OCI-LY3 (cell line): ENCODE data around the gene PABPN1.
A peak's percentile ranks its signal among the peaks of the same experiment; 100 is the strongest.

Source experiments
- H2AFZ ChIP-seq: fragments of 200-600, 300-600 bp; shearing (Covaris generic); 2 replicates; pipeline ENCODE4 v1.6.0; 2014; ENCODE audit warnings: antibody characterized with exemption, low read depth, low read length
- H3K27ac ChIP-seq: fragments of 200-600, 300-600 bp; sonication (generic); 2 replicates; pipeline ENCODE4 v1.5.1; 2014; ENCODE audit warnings: mild to moderate bottlenecking, low read length, moderate library complexity, mixed read lengths
- H3K27me3 ChIP-seq: fragments of 200-600, 300-600 bp; sonication (generic); 2 replicates; pipeline ENCODE4 v1.6.1; 2014; ENCODE audit warnings: low read depth, low read length, mixed read lengths
- H3K36me3 ChIP-seq: fragments of 200-600, 300-600 bp; sonication (generic); replicated peaks from 2 replicates; pipeline ENCODE3; 2014; ENCODE audit warnings: low read depth, low read length, mixed read lengths
- H3K4me1 ChIP-seq: fragments of 300-600, 200-600 bp; sonication (generic); 2 replicates; pipeline ENCODE4 v1.6.1; 2014; ENCODE audit warnings: low read length, mixed read lengths
- H3K4me2 ChIP-seq: fragments of 200-600, 300-600 bp; sonication (generic); 2 replicates; pipeline ENCODE4 v1.6.1; 2014; ENCODE audit warnings: low read length, mixed read lengths
- H3K4me3 ChIP-seq: fragments of 300-600, 200-600 bp; sonication (generic); 2 replicates; pipeline ENCODE4 v1.5.1; 2014; ENCODE audit warnings: antibody characterized with exemption, mild to moderate bottlenecking, low read length, moderate library complexity
- H3K79me2 ChIP-seq: fragments of 300-600, 200-600 bp; shearing (Covaris generic); 2 replicates; pipeline ENCODE4 v1.6.1; 2014; ENCODE audit warnings: mild to moderate bottlenecking, low read length, mixed read lengths
- H3K9ac ChIP-seq: fragments of 300-600, 200-600 bp; shearing (Covaris generic); 2 replicates; pipeline ENCODE4 v1.6.0; 2014; ENCODE audit warnings: mild to moderate bottlenecking, low read length, moderate library complexity
- H3K9me3 ChIP-seq: fragments of 200-600, 300-600 bp; shearing (Covaris generic); 2 replicates; pipeline ENCODE4 v1.6.1; 2014; ENCODE audit warnings: low read length, mixed read lengths; ENCODE audit not compliant: insufficient read depth
- H4K20me1 ChIP-seq: fragments of 200-600, 300-600 bp; sonication (generic); 2 replicates; pipeline ENCODE4 v1.6.1; 2016; ENCODE audit warnings: low read length, mixed read lengths; ENCODE audit not compliant: insufficient read depth
- EZH2phosphoT487 ChIP-seq: fragments of 200-600 bp; shearing (Covaris generic); IDR thresholded peaks from 2 replicates; pipeline ENCODE4 v1.6.1; 2018; ENCODE audit warnings: antibody characterized with exemption, mixed run types, low read depth
- TF ChIP-seq, protein P1 (sequence below): fragments of 200-600, 300-600 bp; sonication (generic); IDR thresholded peaks from 2 replicates; pipeline ENCODE4 v1.5.1; 2014; ENCODE audit warnings: antibody characterized with exemption, low read length, low read depth

Gene PABPN1

DNA sequence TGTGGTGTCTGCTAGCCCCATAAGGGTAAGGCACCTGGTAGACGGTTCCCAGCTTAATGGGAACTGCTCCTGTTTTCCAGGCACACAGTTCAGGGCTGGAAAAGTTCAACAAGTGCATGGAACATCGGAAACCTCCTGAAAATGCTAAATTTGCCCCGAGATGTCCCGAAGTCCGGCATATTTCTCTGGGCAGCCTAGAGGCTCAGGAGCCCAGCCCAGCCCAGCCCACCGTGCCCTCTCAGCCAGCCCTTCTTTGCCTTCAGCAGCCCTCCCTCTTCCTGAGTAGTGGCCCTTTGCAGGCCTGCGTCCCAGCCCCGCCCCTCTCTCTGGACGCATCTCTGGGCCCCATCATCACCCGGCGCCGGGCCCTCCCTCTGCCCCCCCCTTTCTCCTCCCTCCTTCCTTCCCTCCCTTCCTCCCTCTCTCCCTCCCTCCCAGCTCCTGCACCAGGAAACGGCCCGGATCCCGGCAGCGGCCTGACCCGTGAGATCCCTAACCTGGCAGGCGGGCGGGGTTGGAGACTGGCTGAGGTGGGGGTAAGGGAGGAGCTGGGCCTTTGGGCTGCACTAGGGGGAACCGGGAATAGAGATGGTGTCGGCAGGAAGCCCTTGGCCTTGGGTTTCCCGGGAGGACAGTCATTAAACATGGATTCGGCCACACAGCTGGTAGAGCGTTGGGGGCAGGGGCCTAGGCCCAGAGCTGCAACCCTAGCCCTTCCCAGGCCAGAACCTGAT is 14.7 kb upstream of the PABPN1 start, which contains the start of gene BCL2L2:
TSS of gene BCL2L2 (plus strand) at position 422 of the 734 bp plus-strand sequence. CDS start 935 bp downstream, outside the sequence.
- H4K20me1 ChIP-seq: no peaks in the 10 kb centered on the region
- peak within 1 kb of the TSS; percentile 87 for H2AFZ ChIP-seq
- peak within 1 kb of the TSS; percentile 94 for H3K4me2 ChIP-seq
- H3K4me3 ChIP-seq: peak within 1 kb of the TSS; percentile 96
- no peaks in the 10 kb centered on the region for H3K27me3 ChIP-seq
- peak within 1 kb of the TSS; percentile 89 for H3K9ac ChIP-seq
- H3K9me3 ChIP-seq: no peaks in the 10 kb centered on the region
- H3K27ac ChIP-seq: no peak within 1 kb of the TSS
- no peak for TF ChIP-seq EZH2phosphoT487
- peaks cover 16% of the 10 kb centered on the region for H3K4me1 ChIP-seq
- peaks cover 5% of the 10 kb centered on the region for H3K36me3 ChIP-seq
- peaks cover 10% of the 10 kb centered on the region for H3K79me2 ChIP-seq

DNA sequence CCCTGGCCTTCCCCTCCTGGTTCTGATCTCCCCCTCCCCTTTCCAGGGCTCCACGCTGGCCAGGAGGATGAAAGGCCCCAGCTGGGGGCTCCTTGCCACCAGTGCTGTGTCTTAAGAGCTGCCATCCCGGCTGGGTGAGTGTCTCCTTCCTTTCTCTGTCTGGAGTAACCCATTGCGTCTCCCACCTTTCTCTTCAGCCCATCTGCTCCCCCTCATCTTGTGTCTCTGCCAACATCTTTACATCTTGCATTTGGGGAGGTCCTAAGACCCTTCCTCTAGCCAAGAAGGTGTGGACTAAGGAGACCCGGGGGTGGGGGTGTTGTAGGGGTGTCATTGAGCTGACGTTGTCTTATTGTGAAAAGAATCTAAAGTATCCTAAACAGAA is 14.1 kb upstream of the PABPN1 start:
- Histone ChIP-seq H3K4me2 (peak overlapping the region; percentile 94), H3K79me2 (peaks cover 10% of the 10 kb centered on the region), H3K36me3 (peaks cover 5% of the 10 kb centered on the region), H3K4me1 (peaks cover 16% of the 10 kb centered on the region), H3K4me3 (peak overlapping the region; percentile 96), H3K27ac (no peak overlapping the region), H3K27me3 (no peaks in the 10 kb centered on the region), H2AFZ (no peak overlapping the region), H4K20me1 (no peaks in the 10 kb centered on the region), H3K9me3 (no peaks in the 10 kb centered on the region), H3K9ac (peak overlapping the region; percentile 89)
- TF ChIP-seq, protein P1, sequence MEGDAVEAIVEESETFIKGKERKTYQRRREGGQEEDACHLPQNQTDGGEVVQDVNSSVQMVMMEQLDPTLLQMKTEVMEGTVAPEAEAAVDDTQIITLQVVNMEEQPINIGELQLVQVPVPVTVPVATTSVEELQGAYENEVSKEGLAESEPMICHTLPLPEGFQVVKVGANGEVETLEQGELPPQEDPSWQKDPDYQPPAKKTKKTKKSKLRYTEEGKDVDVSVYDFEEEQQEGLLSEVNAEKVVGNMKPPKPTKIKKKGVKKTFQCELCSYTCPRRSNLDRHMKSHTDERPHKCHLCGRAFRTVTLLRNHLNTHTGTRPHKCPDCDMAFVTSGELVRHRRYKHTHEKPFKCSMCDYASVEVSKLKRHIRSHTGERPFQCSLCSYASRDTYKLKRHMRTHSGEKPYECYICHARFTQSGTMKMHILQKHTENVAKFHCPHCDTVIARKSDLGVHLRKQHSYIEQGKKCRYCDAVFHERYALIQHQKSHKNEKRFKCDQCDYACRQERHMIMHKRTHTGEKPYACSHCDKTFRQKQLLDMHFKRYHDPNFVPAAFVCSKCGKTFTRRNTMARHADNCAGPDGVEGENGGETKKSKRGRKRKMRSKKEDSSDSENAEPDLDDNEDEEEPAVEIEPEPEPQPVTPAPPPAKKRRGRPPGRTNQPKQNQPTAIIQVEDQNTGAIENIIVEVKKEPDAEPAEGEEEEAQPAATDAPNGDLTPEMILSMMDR: no peak
- no peak for TF ChIP-seq EZH2phosphoT487

GRCh38 chr14:23307687-23308644 is 13.3 kb upstream of the PABPN1 start:
- Histone ChIP-seq H3K27me3 (no peaks in the 10 kb centered on the region), H3K4me1 (peaks cover 16% of the 10 kb centered on the region), H2AFZ (no peak overlapping the region), H4K20me1 (no peaks in the 10 kb centered on the region), H3K9me3 (no peaks in the 10 kb centered on the region), H3K9ac (no peak overlapping the region), H3K4me3 (peak overlapping the region; percentile 96), H3K36me3 (peaks cover 5% of the 10 kb centered on the region), H3K4me2 (peak overlapping the region; percentile 94), H3K79me2 (peaks cover 10% of the 10 kb centered on the region), H3K27ac (no peak overlapping the region)
- TF ChIP-seq, protein P1: no peak
- no peak for TF ChIP-seq EZH2phosphoT487

- no peaks in the 10 kb centered on the region for H3K27me3 ChIP-seq
- H3K9ac ChIP-seq: no peak overlapping the region
- peaks cover 13% of the 10 kb centered on the region for H3K4me1 ChIP-seq
- no peak overlapping the region for H2AFZ ChIP-seq
- H4K20me1 ChIP-seq: no peaks in the 10 kb centered on the region
- H3K27ac ChIP-seq: no peak overlapping the region
- H3K36me3 ChIP-seq: peaks cover 5% of the 10 kb centered on the region
- no peak overlapping the region for H3K4me2 ChIP-seq
- TF ChIP-seq EZH2phosphoT487: no peak
- TF ChIP-seq, protein P1: no peak
- peaks cover 10% of the 10 kb centered on the region for H3K79me2 ChIP-seq
- no peaks in the 10 kb centered on the region for H3K9me3 ChIP-seq
- no peak overlapping the region for H3K4me3 ChIP-seq
Measured at GRCh38 chr14:23308721-23309445, 12.4 kb upstream of the PABPN1 start.
